ENCODE results near the gene PRODH2.
"Not testable (repeated sequence)": the region's sequence is repeated elsewhere in the genome, so short reads cannot be mapped to it uniquely, and the experiment has no call there.

The PRODH2 gene

GRCh38 chr19:35848486-35848885 is 35.8 kb upstream of the PRODH2 start:
- no peak for TF ChIP-seq POLR2A (IDR thresholded peaks at IDR 0.05; ENCODE audit: low read depth, low read length)
- FAIRE-seq = no peak
- no peak for DNase-seq (ENCODE audit: insufficient read length, low spot score)

GRCh38 chr19:35847911-35848310 is 35.3 kb upstream of the PRODH2 start:
- FAIRE-seq (no peak), DNase-seq (ENCODE audit: insufficient read length, low spot score) (no peak)
- TF ChIP-seq POLR2A (IDR thresholded peaks at IDR 0.05; ENCODE audit: low read depth, low read length) = no peak

GRCh38 chr19:35846038-35846668 is 33.5 kb upstream of the PRODH2 start:
- FAIRE-seq (no peak), DNase-seq (ENCODE audit: insufficient read length, low spot score) (no peak)
- TF ChIP-seq POLR2A (IDR thresholded peaks at IDR 0.05; ENCODE audit: low read depth, low read length) = no peak

- DNase-seq (ENCODE audit: insufficient read length, low spot score) (no peak), FAIRE-seq (no peak)
- TF ChIP-seq POLR2A (IDR thresholded peaks at IDR 0.05; ENCODE audit: low read depth, low read length) = no peak
Measured at GRCh38 chr19:35845215-35846037, 32.8 kb upstream of the PRODH2 start.

- no peak for TF ChIP-seq POLR2A (IDR thresholded peaks at IDR 0.05; ENCODE audit: low read depth, low read length)
- DNase-seq (ENCODE audit: insufficient read length, low spot score) (no peak), FAIRE-seq (no peak)
Measured at GRCh38 chr19:35844482-35845214, 32.0 kb upstream of the PRODH2 start.

GRCh38 chr19:35843676-35844481 is 31.2 kb upstream of the PRODH2 start:
- FAIRE-seq (no peak), DNase-seq (ENCODE audit: insufficient read length, low spot score) (no peak)
- TF ChIP-seq POLR2A (IDR thresholded peaks at IDR 0.05; ENCODE audit: low read depth, low read length) = no peak

GRCh38 chr19:35842666-35843272 is 30.1 kb upstream of the PRODH2 start:
- no peak for FAIRE-seq

GRCh38 chr19:35841961-35842595 is 29.4 kb upstream of the PRODH2 start:
- no peak for TF ChIP-seq POLR2A (IDR thresholded peaks at IDR 0.05; ENCODE audit: low read depth, low read length)
- no peak for DNase-seq (ENCODE audit: insufficient read length, low spot score)
- FAIRE-seq = no peak

More at GRCh38 chr19:35842666-35843272, 30.1 kb upstream of the PRODH2 start:
- no peak for DNase-seq (ENCODE audit: insufficient read length, low spot score)
- TF ChIP-seq POLR2A (IDR thresholded peaks at IDR 0.05; ENCODE audit: low read depth, low read length) = no peak

GRCh38 chr19:35836096-35836495 is 23.5 kb upstream of the PRODH2 start:
- not testable (repeated sequence) for FAIRE-seq; DNase-seq (ENCODE audit: insufficient read length, low spot score)

GRCh38 chr19:35833972-35834371 is 21.3 kb upstream of the PRODH2 start:
- no peak for FAIRE-seq
- no peak for TF ChIP-seq POLR2A (IDR thresholded peaks at IDR 0.05; ENCODE audit: low read depth, low read length)
- DNase-seq (ENCODE audit: insufficient read length, low spot score) = no peak

GRCh38 chr19:35832054-35832453 is 19.4 kb upstream of the PRODH2 start:
- FAIRE-seq = no peak
- no peak for DNase-seq (ENCODE audit: insufficient read length, low spot score)
- TF ChIP-seq POLR2A (IDR thresholded peaks at IDR 0.05; ENCODE audit: low read depth, low read length) = no peak

GRCh38 chr19:35830986-35831385 is 18.3 kb upstream of the PRODH2 start:
- FAIRE-seq (no peak), DNase-seq (ENCODE audit: insufficient read length, low spot score) (no peak)
- TF ChIP-seq POLR2A (IDR thresholded peaks at IDR 0.05; ENCODE audit: low read depth, low read length) = no peak
